HuH-7.5 (cell line): ENCODE measurements around the gene ROBO2.

Source experiments
- DNase-seq: peaks from one replicate; pipeline ENCODE4 v3.0.0; 2011; ENCODE audit warnings: low spot score

The ROBO2 gene

GRCh38 chr3:77102951-77103769 is 63.3 kb downstream of the ROBO2 start:
- DNase-seq = no peak

- DNase-seq = no peak
Observed at GRCh38 chr3:77122652-77123051, 82.8 kb downstream of the ROBO2 start.

GRCh38 chr3:77125966-77126365 is 86.1 kb downstream of the ROBO2 start:
- DNase-seq = no peak

GRCh38 chr3:77134769-77135168 is 94.9 kb downstream of the ROBO2 start:
- DNase-seq = no peak

- DNase-seq = no peak
Observed at GRCh38 chr3:77137559-77137958, 97.7 kb downstream of the ROBO2 start.

- DNase-seq = no peak
Observed at GRCh38 chr3:77139624-77140023, 99.7 kb downstream of the ROBO2 start.

GRCh38 chr3:77141423-77141822 is 101.5 kb downstream of the ROBO2 start:
- DNase-seq = no peak

- DNase-seq = no peak
Observed at GRCh38 chr3:77142578-77142977, 102.7 kb downstream of the ROBO2 start.

- DNase-seq = no peak
Observed at GRCh38 chr3:77146004-77146403, 106.1 kb downstream of the ROBO2 start.

- DNase-seq = no peak
Observed at GRCh38 chr3:77147836-77148578, 108.1 kb downstream of the ROBO2 start.

GRCh38 chr3:77149382-77149781 is 109.5 kb downstream of the ROBO2 start:
- no peak for DNase-seq

- no peak for DNase-seq
Observed at GRCh38 chr3:77150028-77150427, 110.1 kb downstream of the ROBO2 start.

GRCh38 chr3:77150759-77151158 is 110.9 kb downstream of the ROBO2 start:
- no peak for DNase-seq

- no peak for DNase-seq
Observed at GRCh38 chr3:77158730-77159581, 119.1 kb downstream of the ROBO2 start.

GRCh38 chr3:77160931-77161497 is 121.1 kb downstream of the ROBO2 start:
- DNase-seq = no peak

- DNase-seq = no peak
Observed at GRCh38 chr3:77169823-77170222, 129.9 kb downstream of the ROBO2 start.

GRCh38 chr3:77171026-77171425 is 131.1 kb downstream of the ROBO2 start:
- no peak for DNase-seq

- DNase-seq = peak; percentile 8
Observed at GRCh38 chr3:77179762-77180161, 139.9 kb downstream of the ROBO2 start.

GRCh38 chr3:77182341-77182740 is 142.4 kb downstream of the ROBO2 start:
- DNase-seq = no peak

GRCh38 chr3:77186319-77186718 is 146.4 kb downstream of the ROBO2 start:
- DNase-seq = no peak

- no peak for DNase-seq
Observed at GRCh38 chr3:77186728-77187127, 146.8 kb downstream of the ROBO2 start.

- no peak for DNase-seq
Observed at GRCh38 chr3:77188210-77188609, 148.3 kb downstream of the ROBO2 start.
